ENCODE data around the gene HTT. TPM values are rescaled to one million over a fixed set of nuclear protein-coding genes. Genes with fewer than 3 reads are reported as not detected.

The HTT gene
- total and polyA plus RNA-seq, 9 of the 15 experiments (the other 6 are each of a cell fraction or from before 2014, with no cell fraction given): 0.66 to 31.6 (median 14.7) TPM

- TF ChIP-seq HDAC6 (IDR thresholded peaks at IDR 0.05; ENCODE audit: low read depth, low read length): no peak
- no peak for TF ChIP-seq ZC3H11A (IDR thresholded peaks at IDR 0.05; ENCODE audit: low read depth, low read length)
- TF ChIP-seq GATAD2A (IDR thresholded peaks at IDR 0.05): no peak
- no peak for TF ChIP-seq OTX1 (CRISPR knock-in tag; IDR thresholded peaks at IDR 0.05)
- TF ChIP-seq FOXA3 (CRISPR knock-in tag; conservative IDR thresholded peaks at IDR 0.05 in 1 of 2, IDR thresholded peaks at IDR 0.05 in 1 of 2): no peak
- no peak for TF ChIP-seq CHD7 (IDR thresholded peaks at IDR 0.05; ENCODE audit: low read depth, low read length)
- TF ChIP-seq ELF2 (CRISPR knock-in tag; IDR thresholded peaks at IDR 0.05): no peak
- TF ChIP-seq SUPT5H (IDR thresholded peaks at IDR 0.05): no peak
- no peak for TF ChIP-seq U2AF1 (optimal IDR thresholded peaks at IDR 0.05; ENCODE audit: low read depth, low read length)
- no peak for TF ChIP-seq ATF4 (CRISPR knock-in tag; IDR thresholded peaks at IDR 0.05)
- no peak for TF ChIP-seq RERE (CRISPR knock-in tag; IDR thresholded peaks at IDR 0.05; ENCODE audit: borderline replicate concordance)
- no peak for TF ChIP-seq E2F3 (CRISPR knock-in tag; IDR thresholded peaks at IDR 0.05)
Measured at GRCh38 chr4:3079694-3080123, 5.2 kb downstream of the HTT start (continued).
